Parathyroid adenoma (tissue), 2 donors: ENCODE measurements around the gene ETV6.

Experiments used
- H2AFZ ChIP-seq: fragments of 300-600 bp; sonication (generic); one replicate; pipeline ENCODE4 v1.7.0; 2017; ENCODE audit warnings: antibody characterized with exemption, mild to moderate bottlenecking
- H3K27ac ChIP-seq: fragments of 300-600 bp; sonication (generic); one replicate; pipeline ENCODE4 v1.7.0; 2017
- H3K27me3 ChIP-seq: fragments of 300-600 bp; sonication (generic); one replicate; pipeline ENCODE4 v1.7.0; 2017; ENCODE audit warnings: low read length; ENCODE audit not compliant: control insufficient read depth, insufficient read depth
- H3K36me3 ChIP-seq: fragments of 300-600 bp; sonication (generic); one replicate; pipeline ENCODE4 v1.7.0; 2017; ENCODE audit warnings: low read length; ENCODE audit not compliant: control insufficient read depth, insufficient read depth
- H3K4me1 ChIP-seq: fragments of 300-600 bp; sonication (generic); one replicate; pipeline ENCODE4 v1.7.0; 2017; ENCODE audit warnings: control low read depth
- H3K4me2 ChIP-seq: fragments of 300-600 bp; sonication (generic); one replicate; pipeline ENCODE4 v1.7.0; 2017; ENCODE audit warnings: low read length
- H3K4me3 ChIP-seq: fragments of 300-600 bp; sonication (generic); one replicate; pipeline ENCODE4 v1.7.0; 2017; ENCODE audit warnings: low read depth, low read length
- H3K79me2 ChIP-seq: fragments of 300-600 bp; sonication (generic); one replicate; pipeline ENCODE4 v1.7.0; 2017; ENCODE audit warnings: control low read depth
- H3K9ac ChIP-seq: fragments of 300-600 bp; sonication (generic); one replicate; pipeline ENCODE4 v1.7.0; 2017; ENCODE audit warnings: mild to moderate bottlenecking
- H3K9me3 ChIP-seq: fragments of 300-600 bp; sonication (generic); one replicate; pipeline ENCODE4 v1.7.0; 2017; ENCODE audit warnings: low read length; ENCODE audit not compliant: control insufficient read depth
- TF ChIP-seq, protein P1 (sequence below): fragments of 300-600 bp; sonication (generic); IDR thresholded peaks from one replicate; pipeline ENCODE4 v1.7.0; 2017; ENCODE audit warnings: antibody characterized with exemption, mild to moderate bottlenecking
- donor health status: primary hyperparathyroidism.

The ETV6 gene

DNA sequence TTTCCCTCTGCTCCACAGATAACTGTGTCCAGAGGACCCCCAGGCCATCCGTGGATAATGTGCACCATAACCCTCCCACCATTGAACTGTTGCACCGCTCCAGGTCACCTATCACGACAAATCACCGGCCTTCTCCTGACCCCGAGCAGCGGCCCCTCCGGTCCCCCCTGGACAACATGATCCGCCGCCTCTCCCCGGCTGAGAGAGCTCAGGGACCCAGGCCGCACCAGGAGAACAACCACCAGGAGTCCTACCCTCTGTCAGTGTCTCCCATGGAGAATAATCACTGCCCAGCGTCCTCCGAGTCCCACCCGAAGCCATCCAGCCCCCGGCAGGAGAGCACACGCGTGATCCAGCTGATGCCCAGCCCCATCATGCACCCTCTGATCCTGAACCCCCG is 219.9 kb downstream of the ETV6 start:
- Histone ChIP-seq H3K9ac (no peak overlapping the region), H3K4me2 (no peak overlapping the region), H3K36me3 (no peaks in the 10 kb centered on the region), H3K9me3 (no peaks in the 10 kb centered on the region), H3K4me1 (no peaks in the 10 kb centered on the region), H3K4me3 (no peak overlapping the region), H3K79me2 (peaks cover 31% of the 10 kb centered on the region), H3K27me3 (no peaks in the 10 kb centered on the region), H3K27ac (no peak overlapping the region), H2AFZ (no peak overlapping the region)
- TF ChIP-seq, protein P1, sequence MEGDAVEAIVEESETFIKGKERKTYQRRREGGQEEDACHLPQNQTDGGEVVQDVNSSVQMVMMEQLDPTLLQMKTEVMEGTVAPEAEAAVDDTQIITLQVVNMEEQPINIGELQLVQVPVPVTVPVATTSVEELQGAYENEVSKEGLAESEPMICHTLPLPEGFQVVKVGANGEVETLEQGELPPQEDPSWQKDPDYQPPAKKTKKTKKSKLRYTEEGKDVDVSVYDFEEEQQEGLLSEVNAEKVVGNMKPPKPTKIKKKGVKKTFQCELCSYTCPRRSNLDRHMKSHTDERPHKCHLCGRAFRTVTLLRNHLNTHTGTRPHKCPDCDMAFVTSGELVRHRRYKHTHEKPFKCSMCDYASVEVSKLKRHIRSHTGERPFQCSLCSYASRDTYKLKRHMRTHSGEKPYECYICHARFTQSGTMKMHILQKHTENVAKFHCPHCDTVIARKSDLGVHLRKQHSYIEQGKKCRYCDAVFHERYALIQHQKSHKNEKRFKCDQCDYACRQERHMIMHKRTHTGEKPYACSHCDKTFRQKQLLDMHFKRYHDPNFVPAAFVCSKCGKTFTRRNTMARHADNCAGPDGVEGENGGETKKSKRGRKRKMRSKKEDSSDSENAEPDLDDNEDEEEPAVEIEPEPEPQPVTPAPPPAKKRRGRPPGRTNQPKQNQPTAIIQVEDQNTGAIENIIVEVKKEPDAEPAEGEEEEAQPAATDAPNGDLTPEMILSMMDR = no peak

DNA sequence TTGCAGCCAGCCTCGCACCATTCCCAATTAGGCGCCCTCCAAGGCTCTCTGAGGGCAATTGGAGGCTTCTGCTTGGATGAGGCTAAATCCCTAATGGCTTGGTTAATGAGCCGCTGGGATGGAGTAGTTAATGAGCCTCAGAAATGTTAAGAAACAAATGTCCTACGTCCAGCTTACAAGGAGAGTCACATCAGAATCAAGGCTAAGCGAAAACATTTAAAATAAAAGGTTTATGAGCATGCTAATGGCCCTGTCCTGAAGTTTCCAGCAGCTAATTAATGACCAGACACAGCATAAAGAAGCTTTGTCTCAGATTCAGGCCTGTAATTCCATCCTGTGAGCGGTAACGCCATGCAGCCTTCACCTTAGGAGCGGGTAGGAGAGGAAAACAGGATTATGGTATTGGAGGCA is 220.6 kb downstream of the ETV6 start:
- no peaks in the 10 kb centered on the region for H3K4me1 ChIP-seq
- H3K9ac ChIP-seq = no peak overlapping the region
- no peaks in the 10 kb centered on the region for H3K27me3 ChIP-seq
- H3K36me3 ChIP-seq = no peaks in the 10 kb centered on the region
- H3K4me3 ChIP-seq = no peak overlapping the region
- no peak overlapping the region for H2AFZ ChIP-seq
- TF ChIP-seq, protein P1 = no peak
- no peak overlapping the region for H3K4me2 ChIP-seq
- H3K79me2 ChIP-seq = peaks cover 31% of the 10 kb centered on the region
- H3K27ac ChIP-seq = no peak overlapping the region
- H3K9me3 ChIP-seq = no peaks in the 10 kb centered on the region

DNA sequence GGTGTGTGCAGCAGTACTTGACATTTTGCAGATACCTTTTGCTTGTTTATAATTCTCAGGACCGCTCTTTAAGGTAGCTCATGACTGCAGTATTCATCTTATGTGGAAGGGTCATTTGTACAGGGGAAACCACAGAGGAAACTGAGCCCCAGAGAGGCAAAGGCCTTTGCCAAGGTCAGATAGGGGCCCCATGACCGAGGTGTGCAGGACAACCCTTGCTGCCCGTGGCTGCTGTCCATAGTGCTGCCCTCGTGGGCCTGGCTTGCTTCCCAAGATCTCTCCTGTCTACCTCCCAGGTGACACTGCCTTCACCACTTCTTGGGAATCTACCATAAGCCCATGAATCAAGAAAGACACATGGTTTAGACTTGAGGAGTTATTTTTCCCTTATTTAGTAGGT is 222.6 kb downstream of the ETV6 start:
- H3K9me3 ChIP-seq = no peaks in the 10 kb centered on the region
- H3K79me2 ChIP-seq = peaks cover 31% of the 10 kb centered on the region
- H3K4me1 ChIP-seq = peaks cover 6% of the 10 kb centered on the region
- H3K9ac ChIP-seq = no peak overlapping the region
- H3K4me2 ChIP-seq = no peak overlapping the region
- H3K27ac ChIP-seq = no peak overlapping the region
- H2AFZ ChIP-seq = no peak overlapping the region
- H3K36me3 ChIP-seq = no peaks in the 10 kb centered on the region
- H3K27me3 ChIP-seq = no peaks in the 10 kb centered on the region
- no peak overlapping the region for H3K4me3 ChIP-seq
- TF ChIP-seq, protein P1 = no peak

DNA sequence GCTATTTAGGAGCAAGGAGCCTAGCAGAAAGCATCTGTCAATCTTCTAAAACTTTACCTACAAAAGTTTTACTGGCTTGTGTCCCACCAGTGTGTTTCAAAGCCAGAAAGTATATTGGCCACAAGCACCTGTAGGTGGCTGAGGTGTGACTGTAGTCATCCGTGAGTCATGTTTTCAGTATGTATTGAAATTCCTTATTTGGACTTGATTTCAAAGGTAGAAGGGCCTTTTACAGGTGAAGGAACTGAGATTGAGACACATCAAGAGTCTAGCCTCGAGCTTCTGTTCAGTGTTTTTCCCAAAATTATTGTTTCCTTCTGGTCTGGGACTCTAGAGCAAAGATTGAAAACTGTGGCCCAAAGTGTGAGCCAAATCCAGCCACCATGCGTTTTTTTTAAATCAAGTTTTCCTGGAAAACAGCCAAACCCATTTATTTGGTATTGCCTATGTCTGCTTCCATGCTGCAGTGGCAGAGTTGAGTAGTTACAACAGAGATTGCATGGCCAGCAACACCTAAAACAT is 226.0 kb downstream of the ETV6 start:
- Histone ChIP-seq H3K9ac (no peak overlapping the region), H3K27me3 (no peaks in the 10 kb centered on the region), H3K9me3 (no peaks in the 10 kb centered on the region), H3K79me2 (peaks cover 15% of the 10 kb centered on the region), H3K4me1 (peaks cover 6% of the 10 kb centered on the region), H3K27ac (no peak overlapping the region), H3K4me3 (no peak overlapping the region), H3K4me2 (no peak overlapping the region), H2AFZ (no peak overlapping the region), H3K36me3 (no peaks in the 10 kb centered on the region)
- TF ChIP-seq, protein P1 = no peak

DNA sequence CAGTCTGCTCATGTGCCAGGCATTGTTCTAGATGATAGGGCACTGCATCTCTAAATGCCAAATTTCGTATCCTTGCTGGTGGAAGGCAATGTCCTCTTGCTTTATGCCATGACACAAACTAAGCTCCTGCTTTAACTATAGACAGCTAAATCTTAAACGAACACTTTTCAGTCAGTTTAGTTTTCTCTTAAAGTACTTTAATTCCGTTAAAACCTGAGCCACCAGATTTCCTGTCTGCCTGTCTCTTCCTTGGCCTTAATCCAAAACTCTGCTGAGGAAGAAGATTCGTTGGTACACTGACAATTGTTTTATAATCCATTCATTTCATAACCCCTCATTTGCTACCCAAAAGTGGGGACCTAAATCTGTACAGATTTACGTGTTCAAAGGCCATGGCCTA is 226.8 kb downstream of the ETV6 start:
- H3K4me3 ChIP-seq = no peak overlapping the region
- H3K27ac ChIP-seq = no peak overlapping the region
- H3K79me2 ChIP-seq = peaks cover 15% of the 10 kb centered on the region
- no peaks in the 10 kb centered on the region for H3K9me3 ChIP-seq
- no peak overlapping the region for H3K4me2 ChIP-seq
- no peak overlapping the region for H2AFZ ChIP-seq
- H3K27me3 ChIP-seq = no peaks in the 10 kb centered on the region
- H3K36me3 ChIP-seq = no peaks in the 10 kb centered on the region
- H3K4me1 ChIP-seq = peaks cover 6% of the 10 kb centered on the region
- H3K9ac ChIP-seq = no peak overlapping the region
- TF ChIP-seq, protein P1 = no peak
